Bronchial epithelial cell (primary cell): ENCODE measurements around the gene KSR1. TPM values are rescaled to one million over a fixed set of nuclear protein-coding genes. Genes with fewer than 3 reads are reported as not detected.
"Not testable (repeated sequence)": the region's sequence is repeated elsewhere in the genome, so short reads cannot be mapped to it uniquely, and the experiment has no call there.

Source experiments
- DNase-seq: peaks from one replicate; pipeline ENCODE4 v3.0.0-alpha.2; 2010; ENCODE audit warnings: low read depth
- FAIRE-seq: peaks from 2 replicates; lab custom pipeline; 2011; peaks lifted over from hg19 to GRCh38; lab: Jason Lieb, UNC
- H3K27me3 ChIP-seq: 2 replicates; pipeline ENCODE4 v1.5.1; 2011; ENCODE audit warnings: low read length; ENCODE audit not compliant: control insufficient read depth, insufficient read depth
- H3K36me3 ChIP-seq: 2 replicates; pipeline ENCODE4 v1.5.1; 2011; ENCODE audit warnings: low read length; ENCODE audit not compliant: control insufficient read depth, insufficient read depth
- H3K4me3 ChIP-seq: 2 replicates; pipeline ENCODE4 v1.5.1; 2011; ENCODE audit warnings: mild to moderate bottlenecking, low read depth, low read length, control low read depth
- total RNA-seq: library from RNA; depleted of rRNA; stranded (reverse); fragments of >200 nt; gene quantifications from 2 replicates; pipeline ENCODE4 v1.2.1, GENCODE V29; 2014
- TF ChIP-seq, protein P1 (sequence below): IDR thresholded peaks from 2 replicates; pipeline ENCODE4 v1.5.1; 2011; ENCODE audit warnings: mild to moderate bottlenecking, moderate library complexity, low read length, control low read depth, inconsistent platforms; ENCODE audit not compliant: insufficient read depth, severe bottlenecking

KSR1 gene
- total RNA-seq, 1 donor from 2014 or later, result 0.53 TPM

DNA sequence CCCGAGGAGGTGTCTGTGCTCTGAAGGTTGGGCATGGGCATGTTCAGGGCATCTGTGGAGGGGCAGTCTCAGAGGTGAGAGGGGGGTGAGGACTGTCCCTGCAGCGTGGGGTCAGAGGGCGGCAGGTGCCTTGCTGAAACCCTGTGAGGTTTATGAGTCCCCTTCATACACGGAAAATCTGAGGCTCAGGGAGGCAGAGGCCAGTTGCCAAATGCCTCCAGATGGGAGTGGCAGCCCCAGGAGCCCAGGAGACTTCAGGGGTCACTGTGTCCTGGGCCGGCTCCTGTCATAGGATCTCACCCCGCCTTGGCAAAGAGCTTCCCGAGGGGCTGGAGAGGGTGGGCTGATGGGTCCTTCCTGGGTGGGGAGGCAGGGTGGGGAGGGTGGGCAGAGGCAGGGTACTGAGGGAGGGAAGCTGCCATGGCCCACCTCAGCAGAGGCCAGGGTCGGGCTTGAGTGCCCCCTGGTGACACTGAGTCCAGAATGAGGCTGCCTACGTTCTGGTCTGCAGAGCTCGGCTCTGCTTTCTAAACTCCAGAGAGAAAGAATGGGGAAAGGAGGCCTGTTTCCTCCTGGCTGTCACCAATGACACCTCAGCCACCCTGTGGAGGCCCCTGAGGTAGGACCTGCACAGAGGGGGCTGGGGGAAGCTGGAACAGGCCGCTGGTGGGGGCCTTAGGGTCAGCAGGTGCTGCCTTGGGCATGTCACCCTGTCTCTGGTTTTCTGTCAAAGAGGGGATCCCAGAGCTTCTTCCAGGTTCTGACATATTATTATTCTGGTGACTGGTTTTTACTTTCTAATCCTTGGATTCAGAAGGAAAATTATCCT lies 175.9 kb downstream of the KSR1 start:
- no peaks in the 10 kb centered on the region for H3K36me3 ChIP-seq
- FAIRE-seq (no peak), DNase-seq (no peak)
- TF ChIP-seq, protein P1, sequence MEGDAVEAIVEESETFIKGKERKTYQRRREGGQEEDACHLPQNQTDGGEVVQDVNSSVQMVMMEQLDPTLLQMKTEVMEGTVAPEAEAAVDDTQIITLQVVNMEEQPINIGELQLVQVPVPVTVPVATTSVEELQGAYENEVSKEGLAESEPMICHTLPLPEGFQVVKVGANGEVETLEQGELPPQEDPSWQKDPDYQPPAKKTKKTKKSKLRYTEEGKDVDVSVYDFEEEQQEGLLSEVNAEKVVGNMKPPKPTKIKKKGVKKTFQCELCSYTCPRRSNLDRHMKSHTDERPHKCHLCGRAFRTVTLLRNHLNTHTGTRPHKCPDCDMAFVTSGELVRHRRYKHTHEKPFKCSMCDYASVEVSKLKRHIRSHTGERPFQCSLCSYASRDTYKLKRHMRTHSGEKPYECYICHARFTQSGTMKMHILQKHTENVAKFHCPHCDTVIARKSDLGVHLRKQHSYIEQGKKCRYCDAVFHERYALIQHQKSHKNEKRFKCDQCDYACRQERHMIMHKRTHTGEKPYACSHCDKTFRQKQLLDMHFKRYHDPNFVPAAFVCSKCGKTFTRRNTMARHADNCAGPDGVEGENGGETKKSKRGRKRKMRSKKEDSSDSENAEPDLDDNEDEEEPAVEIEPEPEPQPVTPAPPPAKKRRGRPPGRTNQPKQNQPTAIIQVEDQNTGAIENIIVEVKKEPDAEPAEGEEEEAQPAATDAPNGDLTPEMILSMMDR, result no peak
- H3K4me3 ChIP-seq, result no peak overlapping the region
- no peaks in the 10 kb centered on the region for H3K27me3 ChIP-seq

DNA sequence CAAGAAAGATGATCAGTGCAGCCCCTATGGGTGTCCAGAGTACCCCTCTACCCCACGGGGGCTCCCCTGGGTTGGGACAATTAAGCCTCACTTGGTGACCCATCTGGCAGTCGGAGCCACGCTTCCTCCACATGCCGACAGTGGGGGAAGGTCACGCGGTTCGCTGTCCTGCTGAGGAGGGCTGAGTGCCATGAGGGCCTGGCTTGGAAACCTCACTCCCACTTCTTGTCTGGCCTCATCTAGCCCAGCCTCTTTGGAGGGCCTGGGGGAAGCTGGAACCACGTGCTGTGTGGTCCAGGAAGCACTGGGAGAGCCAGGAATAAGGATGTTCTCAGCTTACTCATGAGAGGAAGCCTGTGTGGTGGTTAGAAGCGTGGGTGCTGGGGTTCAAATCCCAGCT lies 176.5 kb downstream of the KSR1 start:
- not testable (repeated sequence) for DNase-seq, H3K27me3 ChIP-seq, FAIRE-seq, H3K36me3 ChIP-seq, H3K4me3 ChIP-seq

DNA sequence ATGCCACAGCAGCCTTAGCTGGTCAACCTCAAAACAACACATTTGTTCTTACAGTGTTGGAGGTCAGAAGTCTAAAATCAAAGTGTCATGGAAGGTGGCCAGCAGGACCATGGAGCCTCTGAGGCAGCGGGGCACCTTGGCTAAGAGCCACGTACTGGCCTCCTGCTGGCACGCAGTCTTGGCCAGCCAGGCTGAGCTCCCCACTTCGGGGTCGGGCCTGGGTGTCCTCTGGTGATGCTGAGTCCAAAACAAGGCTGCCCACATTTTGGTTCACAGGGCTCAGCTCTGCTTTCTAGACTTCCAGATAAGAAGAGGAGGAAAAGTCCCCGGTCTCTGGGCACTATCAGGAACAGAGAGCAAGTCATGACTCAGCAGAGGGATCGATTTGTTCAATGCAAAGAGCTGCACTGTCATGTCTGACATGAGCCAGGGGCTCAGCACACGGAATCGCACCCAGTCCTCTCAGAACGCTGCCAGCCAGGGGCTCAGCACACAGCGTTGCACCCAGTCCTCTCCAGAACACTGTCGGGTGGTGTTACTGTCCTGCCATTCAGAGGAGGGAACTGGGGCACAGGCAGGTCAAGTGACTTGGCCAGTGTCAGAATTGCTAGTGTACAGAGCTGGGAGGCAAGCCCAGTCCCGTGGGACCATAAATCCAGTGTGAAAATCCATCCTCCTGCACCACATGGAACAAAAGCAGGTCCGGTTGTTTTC lies 177.2 kb downstream of the KSR1 start:
- FAIRE-seq, result no peak
- DNase-seq, result no peak
- no peaks in the 10 kb centered on the region for H3K36me3 ChIP-seq
- no peaks in the 10 kb centered on the region for H3K27me3 ChIP-seq
- H3K4me3 ChIP-seq, result no peak overlapping the region
- TF ChIP-seq, protein P1, result no peak

DNA sequence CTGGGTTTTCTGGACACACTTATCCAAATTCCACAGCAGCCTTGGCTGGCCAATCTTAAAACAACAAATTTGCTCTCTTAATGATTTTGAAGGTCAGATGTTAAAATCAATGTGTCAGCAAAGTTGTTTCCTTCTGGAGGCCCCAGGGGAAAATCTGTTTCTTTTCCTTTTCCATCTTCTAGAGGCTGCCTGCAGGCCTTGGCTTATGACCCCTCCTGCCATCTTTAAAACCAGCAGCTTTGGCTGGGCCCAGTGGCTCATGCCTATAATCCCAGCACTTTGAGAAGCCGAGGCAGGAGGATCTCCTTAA lies 177.7 kb downstream of the KSR1 start:
- Histone ChIP-seq H3K4me3 (no peak overlapping the region), H3K36me3 (no peaks in the 10 kb centered on the region), H3K27me3 (no peaks in the 10 kb centered on the region)
- FAIRE-seq, result no peak
- TF ChIP-seq, protein P1, result no peak
- DNase-seq, result no peak

DNA sequence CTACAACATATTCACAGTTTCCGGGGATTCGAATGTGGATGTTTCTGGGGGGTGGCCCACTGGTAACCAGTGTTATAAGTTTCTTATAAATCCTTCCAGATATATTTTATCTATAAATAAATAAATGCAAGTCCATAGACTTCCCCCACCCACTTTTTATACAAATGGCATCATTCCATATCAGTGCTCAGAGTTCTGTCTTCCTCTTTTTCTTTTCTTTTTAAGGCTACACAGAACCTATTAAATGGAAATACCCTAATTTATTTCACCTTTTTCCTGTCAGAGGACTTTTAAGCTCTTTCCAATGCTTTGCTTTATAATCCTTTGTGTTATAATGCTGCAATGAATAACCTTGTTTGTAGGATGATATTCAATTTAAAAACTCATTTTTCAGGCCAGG lies 178.5 kb downstream of the KSR1 start:
- FAIRE-seq (no peak), DNase-seq (no peak)
- TF ChIP-seq, protein P1, result no peak
- Histone ChIP-seq H3K36me3 (no peaks in the 10 kb centered on the region), H3K4me3 (no peak overlapping the region), H3K27me3 (no peaks in the 10 kb centered on the region)

DNA sequence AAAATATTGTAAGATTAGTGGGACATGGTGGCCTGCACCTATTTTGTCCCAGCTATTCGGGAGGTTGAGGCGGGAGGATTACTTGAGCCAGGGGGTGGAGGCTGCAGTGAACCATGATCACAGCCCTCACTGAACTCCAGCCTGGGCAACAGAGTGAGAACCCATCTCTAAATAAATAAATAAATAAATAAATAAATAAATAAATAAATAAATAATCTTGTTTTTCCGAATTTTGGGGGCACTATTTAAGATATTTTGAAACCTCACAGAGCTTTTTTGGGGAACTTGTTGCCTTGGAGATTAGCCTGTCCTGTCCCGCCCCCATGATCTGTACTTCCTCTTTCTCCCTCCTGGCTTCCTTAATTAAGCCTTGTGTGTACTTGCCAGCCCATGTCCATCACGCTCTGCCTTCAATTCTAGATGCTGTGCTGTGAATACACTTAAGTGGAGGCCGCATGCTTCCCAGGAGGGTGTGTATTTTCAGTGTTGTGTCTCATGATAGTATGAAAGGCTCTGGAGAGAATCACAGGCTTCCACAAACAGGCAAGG lies 179.1 kb downstream of the KSR1 start:
- DNase-seq, result no peak
- Histone ChIP-seq H3K36me3 (no peaks in the 10 kb centered on the region), H3K4me3 (no peak overlapping the region), H3K27me3 (no peaks in the 10 kb centered on the region)
- TF ChIP-seq, protein P1, result no peak
- FAIRE-seq, result no peak

DNA sequence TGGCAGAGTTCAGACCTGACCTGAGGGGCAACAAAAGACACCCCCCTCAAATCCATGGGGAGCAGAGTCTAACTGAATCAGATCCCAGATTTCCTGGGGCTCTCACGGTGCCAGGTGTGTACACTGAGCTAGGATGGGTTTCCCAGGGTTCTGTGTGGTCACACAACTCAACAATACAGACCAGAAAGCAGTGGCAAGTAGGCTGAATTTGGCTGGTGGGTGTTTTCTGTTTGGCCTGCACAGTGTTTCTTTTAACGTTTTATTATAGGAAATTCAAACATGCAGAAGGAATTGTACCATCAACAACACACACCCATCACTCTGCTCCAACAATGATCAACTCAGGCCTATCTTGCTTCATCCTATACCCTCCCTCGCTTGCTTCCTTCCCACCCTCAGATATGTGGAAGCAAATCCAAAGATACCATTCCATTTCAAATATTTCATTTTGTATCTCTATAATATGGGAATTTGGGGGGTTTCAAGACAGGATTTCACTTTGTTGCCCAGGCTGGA lies 179.8 kb downstream of the KSR1 start:
- not testable (repeated sequence) for H3K36me3 ChIP-seq, H3K4me3 ChIP-seq, DNase-seq, FAIRE-seq, H3K27me3 ChIP-seq

DNA sequence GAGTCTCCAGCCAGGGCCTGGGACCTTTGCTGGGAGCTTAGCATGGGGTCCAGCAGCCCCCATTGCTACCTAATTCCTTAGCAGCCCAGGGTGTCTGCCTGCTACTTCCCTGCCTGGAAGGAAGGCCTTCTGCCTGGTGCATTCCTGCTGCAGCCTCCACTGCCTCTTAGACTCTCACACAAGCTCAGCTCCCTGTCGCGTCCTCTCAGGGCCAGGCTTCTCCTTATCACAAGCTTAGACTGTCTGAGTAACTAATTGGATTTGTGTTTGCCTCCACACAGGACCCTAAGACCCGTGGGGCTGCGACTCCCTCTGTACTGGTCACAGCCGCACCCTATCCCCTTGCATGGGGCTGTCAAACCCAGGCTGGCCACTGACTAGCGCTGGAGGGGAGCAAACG lies 181.6 kb downstream of the KSR1 start:
- FAIRE-seq, H3K27me3 ChIP-seq, H3K4me3 ChIP-seq, H3K36me3 ChIP-seq, DNase-seq: not testable (repeated sequence)

DNA sequence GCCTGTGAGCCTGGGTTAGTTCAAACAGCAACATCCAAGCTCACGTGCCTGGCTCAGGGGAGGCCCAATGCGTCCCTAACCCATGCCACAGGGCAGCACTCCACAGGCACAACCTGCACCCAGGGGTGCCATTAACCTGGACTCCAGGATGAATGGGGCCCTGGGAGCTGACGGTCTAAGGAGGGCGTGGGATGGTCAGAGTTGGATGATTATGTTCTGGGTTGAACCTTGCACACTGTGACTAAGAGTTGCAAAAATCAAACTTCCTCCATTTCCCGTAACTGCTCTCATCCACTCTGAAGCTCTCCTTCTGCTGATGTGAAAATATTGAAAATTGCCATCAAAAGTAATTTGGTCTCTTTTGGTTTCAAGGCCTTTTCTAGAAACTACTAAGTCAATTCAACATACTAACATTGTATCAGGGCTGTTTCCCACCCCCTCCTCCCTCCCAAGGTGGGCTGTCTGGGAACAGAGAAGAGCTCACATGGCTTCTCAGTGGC lies 182.2 kb downstream of the KSR1 start:
- not testable (repeated sequence) for DNase-seq, H3K36me3 ChIP-seq, FAIRE-seq, H3K27me3 ChIP-seq, H3K4me3 ChIP-seq
